ENCODE measurements around the gene FBXW12.

The FBXW12 gene

DNA sequence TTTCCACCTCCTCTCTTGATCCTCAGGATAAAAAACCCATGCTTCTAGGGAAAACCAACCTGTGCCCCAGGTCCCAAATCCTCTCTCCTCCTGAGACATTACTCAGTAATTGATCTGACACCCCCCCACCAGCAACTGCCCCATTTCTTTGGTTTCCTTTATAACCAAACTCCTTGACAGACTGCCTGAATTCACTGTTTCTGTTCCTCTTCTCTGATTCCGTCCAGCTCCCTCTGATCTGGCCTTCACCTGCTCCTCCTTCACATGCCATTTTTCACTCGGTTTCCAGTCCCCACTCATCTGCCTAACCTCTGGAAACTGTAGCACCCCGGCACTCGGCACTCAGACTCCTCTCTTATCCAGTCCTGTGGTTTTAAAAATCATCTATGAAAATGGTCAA is 65.8 kb downstream of the FBXW12 start:
- DNase-seq = no peak

- DNase-seq = peak; percentile 77
Observed at GRCh38 chr3:48439820-48440589, 68.0 kb downstream of the FBXW12 start, which contains the start of the genes CCDC51 and TMA7. CCDC51 (minus strand) TSS chr3:48440119; CDS start chr3:48435128, 4,991 bp downstream. TMA7 (plus strand) TSS chr3:48440257; CDS start chr3:48440297, 40 bp downstream.

DNA sequence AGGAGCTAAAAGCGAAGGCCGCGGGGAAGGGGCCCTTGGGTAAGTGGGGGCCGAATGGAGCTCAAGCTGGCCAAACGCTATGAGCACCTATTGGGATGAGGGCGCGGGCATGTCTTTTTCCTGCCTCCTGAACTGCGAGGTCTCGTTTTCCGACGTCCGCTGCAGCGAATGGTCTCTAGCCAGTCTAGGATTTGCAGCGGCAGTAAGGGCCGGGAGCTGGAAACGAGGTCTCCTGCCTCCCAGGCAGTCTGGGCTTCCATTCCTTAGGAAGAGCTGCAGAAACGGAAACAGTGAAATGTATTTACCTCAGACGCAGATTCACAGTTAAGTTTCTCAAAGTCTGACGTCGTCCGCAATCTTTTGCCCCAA is 68.6 kb downstream of the FBXW12 start:
- no peak for DNase-seq

- no peak for DNase-seq
Observed at GRCh38 chr3:48441940-48442339, 69.9 kb downstream of the FBXW12 start.
